Type B pancreatic cell (in vitro differentiated cells): Measurements from ENCODE around the gene PAMR1. TPM values are rescaled to one million over a fixed set of nuclear protein-coding genes. Genes with fewer than 3 reads are reported as not detected.

Source experiments
- DNase-seq: peaks from one replicate; pipeline ENCODE4 v3.0.0; 2021; ENCODE audit warnings: mixed read lengths; ENCODE audit not compliant: unreplicated experiment; ENCODE audit errors: extremely low spot score
- H3K27ac Mint-ChIP-seq: 2 replicates; pipeline ENCODE4 v1.8.0; 2021; ENCODE audit warnings: mild to moderate bottlenecking, mixed read lengths
- H3K27me3 Mint-ChIP-seq: 2 replicates; pipeline ENCODE4 v1.8.0; 2021; ENCODE audit warnings: mixed read lengths
- H3K36me3 Mint-ChIP-seq: 2 replicates; pipeline ENCODE4 v1.8.0; 2021; ENCODE audit warnings: mixed read lengths
- H3K4me1 Mint-ChIP-seq: one replicate; pipeline ENCODE4 v1.8.0; 2021; ENCODE audit warnings: mixed read lengths; ENCODE audit not compliant: unreplicated experiment
- H3K4me3 Mint-ChIP-seq: 2 replicates; pipeline ENCODE4 v1.8.0; 2021; ENCODE audit warnings: mild to moderate bottlenecking, mixed read lengths
- H3K9me3 Mint-ChIP-seq: 2 replicates; pipeline ENCODE4 v1.8.0; 2021; ENCODE audit warnings: mixed read lengths
- CTCF ChIP-seq: fragments of 200-600 bp; sonication (generic); conservative IDR thresholded peaks from 2 replicates; pipeline ENCODE4 v1.5.0; 2021; ENCODE audit warnings: antibody characterized with exemption, mild to moderate bottlenecking
- total RNA-seq: library from RNA; stranded (reverse); gene quantifications from 2 replicates; pipeline ENCODE4 v1.2.1, GENCODE V29; 2021; ENCODE audit warnings: low replicate concordance

Gene PAMR1
- total RNA-seq, 1 donor from 2014 or later = 14.2 TPM

- peak; percentile 73 for TF ChIP-seq CTCF
Observed at GRCh38 chr11:35412285-35412684, 113.1 kb downstream of the PAMR1 start.

GRCh38 chr11:35407041-35407440 is 118.4 kb downstream of the PAMR1 start:
- Mint-ChIP-seq H3K9me3 (no peaks in the 10 kb centered on the region), H3K36me3 (no peaks in the 10 kb centered on the region), H3K27ac (no peak overlapping the region), H3K4me1 (peaks cover 5% of the 10 kb centered on the region), H3K27me3 (no peaks in the 10 kb centered on the region), H3K4me3 (no peak overlapping the region)
- no peak for DNase-seq
- no peak for TF ChIP-seq CTCF

More at GRCh38 chr11:35412285-35412684, 113.1 kb downstream of the PAMR1 start:
- H3K4me3 Mint-ChIP-seq = no peak overlapping the region
- DNase-seq = no peak
- peaks cover 45% of the 10 kb centered on the region for H3K27me3 Mint-ChIP-seq
- no peaks in the 10 kb centered on the region for H3K9me3 Mint-ChIP-seq
- H3K4me1 Mint-ChIP-seq = no peaks in the 10 kb centered on the region
- H3K36me3 Mint-ChIP-seq = no peaks in the 10 kb centered on the region
- H3K27ac Mint-ChIP-seq = no peak overlapping the region

GRCh38 chr11:35404388-35404775 is 121.0 kb downstream of the PAMR1 start:
- no peak for DNase-seq
- TF ChIP-seq CTCF = peak; percentile 66
- no peak overlapping the region for H3K27ac Mint-ChIP-seq

GRCh38 chr11:35403765-35404387 is 121.5 kb downstream of the PAMR1 start:
- no peak for DNase-seq
- Mint-ChIP-seq H3K27ac (peak overlapping the region; percentile 81), H3K4me1 (peaks cover 8% of the 10 kb centered on the region), H3K9me3 (no peaks in the 10 kb centered on the region), H3K27me3 (no peaks in the 10 kb centered on the region), H3K4me3 (peak overlapping the region; percentile 23), H3K36me3 (no peaks in the 10 kb centered on the region)
- no peak for TF ChIP-seq CTCF

More at GRCh38 chr11:35404388-35404775, 121.0 kb downstream of the PAMR1 start:
- Mint-ChIP-seq H3K4me1 (peaks cover 8% of the 10 kb centered on the region), H3K36me3 (no peaks in the 10 kb centered on the region), H3K27me3 (no peaks in the 10 kb centered on the region), H3K9me3 (no peaks in the 10 kb centered on the region), H3K4me3 (peak overlapping the region; percentile 23)

- no peak for DNase-seq
- peak overlapping the region; percentile 81 for H3K27ac Mint-ChIP-seq
- H3K4me3 Mint-ChIP-seq = no peak overlapping the region
- H3K27me3 Mint-ChIP-seq = no peaks in the 10 kb centered on the region
- H3K4me1 Mint-ChIP-seq = peaks cover 8% of the 10 kb centered on the region
- no peaks in the 10 kb centered on the region for H3K36me3 Mint-ChIP-seq
- no peak for TF ChIP-seq CTCF
- H3K9me3 Mint-ChIP-seq = no peaks in the 10 kb centered on the region
Observed at GRCh38 chr11:35402751-35403660, 122.4 kb downstream of the PAMR1 start.
